ENCODE data around the gene CPS1. TPM values are rescaled to one million over a fixed set of nuclear protein-coding genes. Genes with fewer than 3 reads are reported as not detected.

CPS1 gene
- total and polyA plus RNA-seq, 2 of the 8 experiments (the other 6 are each of a cell fraction or from before 2014, with no cell fraction given) = 7.9 to 15.7 TPM

GRCh38 chr2:210548878-210549384, 7.5 kb upstream of the CPS1 start:
- no peak overlapping the region for H2AFZ ChIP-seq (ENCODE audit: low read length)
- no peaks in the 10 kb centered on the region for H3K36me3 ChIP-seq (ENCODE audit: control insufficient read depth in 2 of 4, insufficient read depth in 4 of 4, low read length in 3 of 4)
- no peaks in the 10 kb centered on the region for H4K20me1 ChIP-seq (replicated peaks in 1 of 2; ENCODE audit: control insufficient read depth in 1 of 2, insufficient read depth in 2 of 2, low read length in 2 of 2)
- H3K27ac ChIP-seq (ENCODE audit: low read depth, low read length) = no peak overlapping the region
- no peak overlapping the region for H3K18ac ChIP-seq (ENCODE audit: extremely low read depth, low read length)
- H2AK5ac ChIP-seq (ENCODE audit: low read depth, low read length) = no peak overlapping the region
- H3K4me1 ChIP-seq (replicated peaks in 1 of 4; ENCODE audit: control insufficient read depth in 3 of 4, insufficient read depth in 4 of 4, low read length in 3 of 4) = peaks cover 0 to 2% (median 0%) of the 10 kb centered on the region in 4 experiments; a peak in 1 of 7 replicates
- no peaks in the 10 kb centered on the region for H3K23me2 ChIP-seq (ENCODE audit: low read depth, low read length)
- no peak overlapping the region for H2BK120ac ChIP-seq (replicated peaks; ENCODE audit: low read depth, low read length)
- no peak overlapping the region for H2BK15ac ChIP-seq (ENCODE audit: low read length)
- no peak overlapping the region for H4K91ac ChIP-seq (replicated peaks; ENCODE audit: insufficient read length, low read length)
- no peak overlapping the region for H4K8ac ChIP-seq (ENCODE audit: extremely low read depth, insufficient read depth, low read length)
- H3K56ac ChIP-seq (replicated peaks; ENCODE audit: insufficient read length, low read depth, low read length) = no peak overlapping the region
- H3K23ac ChIP-seq (ENCODE audit: insufficient read length) = no peak overlapping the region
- H3K9me3 ChIP-seq (ENCODE audit: insufficient read depth in 2 of 2, low read depth in 1 of 2, low read length in 1 of 2) = no peaks in the 10 kb centered on the region
- no peak overlapping the region for H3K4me3 ChIP-seq (ENCODE audit: extremely low read depth in 1 of 4, insufficient read depth in 2 of 4, low read depth in 3 of 4, low read length in 4 of 4)
- H4K5ac ChIP-seq (ENCODE audit: insufficient read length, low read depth, low read length) = no peak overlapping the region
- no peaks in the 10 kb centered on the region for H3K79me2 ChIP-seq (ENCODE audit: control insufficient read depth in 1 of 2, insufficient read depth in 2 of 2, low read length in 2 of 2)
- H2BK12ac ChIP-seq (ENCODE audit: low read depth, low read length) = no peak overlapping the region
- no peak overlapping the region for H2BK5ac ChIP-seq (ENCODE audit: low read depth, low read length)
- ChIA-PET POLR2A (ENCODE audit: partially characterized antibody) (interaction anchor here (0.7 kb wide), 1 partner anchor 8 kb away, joined by 3 read pairs; no protein-coding TSS in a partner anchor), CTCF (ENCODE audit: partially characterized antibody) (no interaction called here)
- H2BK20ac ChIP-seq (ENCODE audit: low read length) = no peak overlapping the region; the same call in 1 of the 2 replicates
- H3K4ac ChIP-seq (replicated peaks; ENCODE audit: insufficient read length, low read depth, low read length) = no peak overlapping the region
- no peak overlapping the region for H3K14ac ChIP-seq (ENCODE audit: insufficient read length)
- DNase-seq (ENCODE audit: low read depth in 1 of 2, low spot score in 2 of 2) (no peak), FAIRE-seq (no peak)
- 94% methylated on average over 8 of the region's 8 CpGs; no CpG with 5 or more reads in 1 of the 2 experiments for WGBS, 2 experiments (ENCODE audit: extremely low coverage in 1 of 2, insufficient coverage in 1 of 2, insufficient read length in 1 of 2, insufficient replicate concordance in 2 of 2, low coverage in 1 of 2, low lambda C conversion rate in 2 of 2, missing lambda C conversion rate in 1 of 2)
- H3K4me2 ChIP-seq (ENCODE audit: insufficient read depth in 1 of 2, low read depth in 2 of 2, low read length in 2 of 2) = no peak overlapping the region
- TF ChIP-seq POLR2AphosphoS5 (IDR thresholded peaks at IDR 0.05; ENCODE audit: low read depth, low read length) (no peak), RNF2 (IDR thresholded peaks at IDR 0.05; ENCODE audit: borderline replicate concordance, low read depth, low read length, missing control alignments, poor library complexity, severe bottlenecking) (no peak), SUZ12 (IDR thresholded peaks at IDR 0.05; ENCODE audit: low read length) (no peak), JUN (IDR thresholded peaks at IDR 0.05; ENCODE audit: low read depth, low read length) (no peak)
- no peaks in the 10 kb centered on the region for H3K79me1 ChIP-seq (ENCODE audit: low read depth, low read length)
- H3K9ac ChIP-seq (replicated peaks in 1 of 4; ENCODE audit: extremely low read depth in 1 of 4, low read depth in 3 of 4, low read length in 3 of 4) = no peak overlapping the region
- no peaks in the 10 kb centered on the region for H3K27me3 ChIP-seq (replicated peaks in 1 of 4; ENCODE audit: control insufficient read depth in 3 of 4, extremely low read depth in 1 of 4, insufficient read depth in 3 of 4, low read length in 3 of 4)
